CD14-positive monocyte (primary cell): Measurements from ENCODE around the gene MCC. TPM values are rescaled to one million over a fixed set of nuclear protein-coding genes. Genes with fewer than 3 reads are reported as not detected.

Source experiments
- DNase-seq, 3 donors: peaks; one replicate each; pipeline ENCODE4 v3.0.0-alpha.2; 2011 to 2022
- H2AFZ ChIP-seq: 2 replicates; pipeline ENCODE4 v1.6.0; 2012; ENCODE audit warnings: mild to moderate bottlenecking, low read depth, low read length, inconsistent platforms; ENCODE audit not compliant: insufficient read depth, poor library complexity, severe bottlenecking
- H3K27ac ChIP-seq, 2 donors: 1 replicate in 1 of 2; 2 replicates in 1 of 2; pipeline ENCODE4 v1.5.1; 2012 to 2013; ENCODE audit warnings: low read length in 2 of 2, control low read depth in 1 of 2, inconsistent platforms in 1 of 2, low read depth in 1 of 2, mild to moderate bottlenecking in 1 of 2
- H3K27me3 ChIP-seq, 2 donors: one replicate each; pipeline versions ENCODE4 v1.6.0 to v1.6.1; 2011 to 2013; ENCODE audit warnings: low read length in 2 of 2; ENCODE audit not compliant: control insufficient read depth in 2 of 2, insufficient read depth in 2 of 2
- H3K36me3 ChIP-seq, 2 donors: replicated peaks in 1 of 2; 1 replicate in 1 of 2; 2 replicates in 1 of 2; pipeline versions ENCODE4 v1.5.1 to v1.6.1; 2012 to 2013; ENCODE audit warnings: low read length in 2 of 2, control low read depth in 1 of 2, inconsistent platforms in 1 of 2, mild to moderate bottlenecking in 1 of 2; ENCODE audit not compliant: insufficient read depth in 2 of 2, control insufficient read depth in 1 of 2
- H3K4me1 ChIP-seq, 2 donors: 1 replicate in 1 of 2; 2 replicates in 1 of 2; pipeline versions ENCODE4 v1.5.1 to v1.6.1; 2012 to 2013; ENCODE audit warnings: low read length in 2 of 2, control low read depth in 1 of 2, inconsistent platforms in 1 of 2, mild to moderate bottlenecking in 1 of 2, moderate library complexity in 1 of 2; ENCODE audit not compliant: insufficient read depth in 2 of 2, control insufficient read depth in 1 of 2
- H3K4me2 ChIP-seq: replicated peaks from 2 replicates; pipeline ENCODE3; 2012; ENCODE audit warnings: low read length, moderate library complexity, mild to moderate bottlenecking; ENCODE audit not compliant: poor library complexity, severe bottlenecking; ENCODE audit errors: extremely low read depth
- H3K4me3 ChIP-seq, 3 experiments: fragments of 200-600 bp in 1 of 3; sonication (generic) in 1 of 3; replicated peaks in 1 of 3; 1 replicate in 2 of 3; 2 replicates in 1 of 3; pipeline ENCODE4 v1.5.1; 2011 to 2013; ENCODE audit warnings: low read length in 3 of 3, mild to moderate bottlenecking in 3 of 3, control low read depth in 2 of 3, low read depth in 2 of 3, inconsistent platforms in 1 of 3, moderate library complexity in 1 of 3
- H3K79me2 ChIP-seq: 2 replicates; pipeline ENCODE4 v1.6.0; 2012; ENCODE audit warnings: mild to moderate bottlenecking, control low read depth, inconsistent platforms, low read length, moderate library complexity; ENCODE audit not compliant: insufficient read depth
- H3K9ac ChIP-seq: 2 replicates; pipeline ENCODE4 v1.6.0; 2017; ENCODE audit warnings: low read length, mild to moderate bottlenecking; ENCODE audit not compliant: insufficient read depth, poor library complexity, severe bottlenecking
- H3K9me3 ChIP-seq, 2 donors: replicated peaks in 1 of 2; 1 replicate in 1 of 2; 2 replicates in 1 of 2; pipeline versions ENCODE4 v1.5.1 to v1.6.1; 2012 to 2013; ENCODE audit warnings: low read length in 2 of 2, control low read depth in 1 of 2; ENCODE audit not compliant: control insufficient read depth in 1 of 2, insufficient read depth in 1 of 2
- H4K20me1 ChIP-seq: 2 replicates; pipeline ENCODE4 v1.6.0; 2012; ENCODE audit warnings: mild to moderate bottlenecking, low read length, control low read depth, moderate library complexity; ENCODE audit not compliant: insufficient read depth
- H3K27ac Mint-ChIP-seq, 7 donors: one replicate each; pipeline ENCODE4 v1.8.0; 2020; ENCODE audit warnings: mild to moderate bottlenecking in 7 of 7, mixed read lengths in 7 of 7, moderate library complexity in 6 of 7, inconsistent platforms in 2 of 7
- H3K27me3 Mint-ChIP-seq, 3 donors: one replicate each; pipeline ENCODE4 v1.8.0; 2021 to 2022; ENCODE audit warnings: low read depth in 3 of 3, mild to moderate bottlenecking in 3 of 3, mixed read lengths in 3 of 3, moderate library complexity in 3 of 3, inconsistent platforms in 1 of 3
- H3K36me3 Mint-ChIP-seq, 2 donors: one replicate each; pipeline ENCODE4 v1.8.0; 2020; ENCODE audit warnings: mixed read lengths in 2 of 2, inconsistent platforms in 1 of 2, mild to moderate bottlenecking in 1 of 2
- H3K4me1 Mint-ChIP-seq: one replicate; pipeline ENCODE4 v1.8.0; 2020; ENCODE audit warnings: mild to moderate bottlenecking, mixed read lengths
- H3K4me3 Mint-ChIP-seq, 2 donors: one replicate each; pipeline ENCODE4 v1.8.0; 2020; ENCODE audit warnings: mild to moderate bottlenecking in 2 of 2, mixed read lengths in 2 of 2, moderate library complexity in 1 of 2
- H3K9me3 Mint-ChIP-seq, 7 donors: one replicate each; pipeline ENCODE4 v1.8.0; 2020 to 2022; ENCODE audit warnings: mixed read lengths in 7 of 7, mild to moderate bottlenecking in 6 of 7, moderate library complexity in 6 of 7, inconsistent platforms in 2 of 7
- WGBS: methylation state at CpG from one replicate; pipeline ENCODE4 v1.1.5; 2013; ENCODE audit warnings: missing lambda C conversion rate; ENCODE audit not compliant: insufficient coverage; 5-methylcytosine and 5-hydroxymethylcytosine counted together
- intact Hi-C, 2 donors: fragments of 100-400 bp; cut with micrococcal nuclease; formaldehyde crosslinking; loops; one replicate each; pipeline versions ENCODE4 v1.15.0 to v1.15.1; 2023
- polyA plus RNA-seq, 3 donors: library from polyadenylated mRNA; depleted of rRNA in 1 of 3; unstranded in 2 of 3; stranded (reverse) in 1 of 3; fragments of 300-500 nt in 2 of 3; fragments of >200 nt in 1 of 3; fragmentation: Illumina TruSeq in 2 of 3; gene quantifications; 1 replicate in 2 of 3; 2 replicates in 1 of 3; pipeline ENCODE4 v1.2.3, GENCODE V29; 2012 to 2021
- TF ChIP-seq, protein P1 (sequence below): fragments of 200-600 bp; IDR thresholded peaks from one replicate; pipeline ENCODE4 v1.8.0; 2022; ENCODE audit warnings: antibody characterized with exemption, mild to moderate bottlenecking

The MCC gene
- polyA plus RNA-seq, 3 donors = 0.09 TPM; not detected in 2

DNA sequence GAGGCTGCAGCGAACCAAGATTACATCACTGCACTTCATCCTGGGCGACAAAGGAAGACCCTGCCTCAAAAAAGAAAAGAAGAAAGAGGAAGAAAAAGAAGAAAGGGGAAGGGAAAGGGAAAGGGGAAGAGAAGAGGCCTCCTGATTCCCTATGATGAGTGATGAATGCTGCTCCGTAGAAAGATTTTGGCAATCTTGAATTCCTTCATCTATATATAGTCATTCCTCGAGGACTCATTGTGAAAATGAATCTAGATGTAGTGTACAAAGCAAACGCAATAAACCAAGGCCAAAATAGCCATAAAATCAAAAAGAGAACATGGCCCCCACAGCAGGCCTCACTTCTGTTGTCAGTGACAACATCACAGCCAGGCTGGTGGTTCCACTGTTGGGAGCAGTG is 293.7 kb downstream of the MCC start:
- Mint-ChIP-seq H3K27ac (peak overlapping the region in 1 of 7 donors; percentile 68), H3K9me3 (peaks cover 0 to 6% (median 0%) of the 10 kb centered on the region in 7 donors), H3K4me3 (no peak overlapping the region), H3K27me3 (peaks cover 1 to 3% (median 2%) of the 10 kb centered on the region in 3 donors), H3K36me3 (no peaks in the 10 kb centered on the region), H3K4me1 (peaks cover 10% of the 10 kb centered on the region)
- Histone ChIP-seq H3K9ac (no peak overlapping the region), H3K27me3 (no peaks in the 10 kb centered on the region), H3K79me2 (no peaks in the 10 kb centered on the region), H4K20me1 (no peaks in the 10 kb centered on the region), H3K27ac (no peak overlapping the region), H3K9me3 (no peaks in the 10 kb centered on the region), H2AFZ (no peak overlapping the region), H3K4me3 (no peak overlapping the region), H3K4me1 (peaks cover 7 to 14% of the 10 kb centered on the region in 2 donors), H3K36me3 (no peaks in the 10 kb centered on the region), H3K4me2 (peak overlapping the region; percentile 18)
- TF ChIP-seq, protein P1, sequence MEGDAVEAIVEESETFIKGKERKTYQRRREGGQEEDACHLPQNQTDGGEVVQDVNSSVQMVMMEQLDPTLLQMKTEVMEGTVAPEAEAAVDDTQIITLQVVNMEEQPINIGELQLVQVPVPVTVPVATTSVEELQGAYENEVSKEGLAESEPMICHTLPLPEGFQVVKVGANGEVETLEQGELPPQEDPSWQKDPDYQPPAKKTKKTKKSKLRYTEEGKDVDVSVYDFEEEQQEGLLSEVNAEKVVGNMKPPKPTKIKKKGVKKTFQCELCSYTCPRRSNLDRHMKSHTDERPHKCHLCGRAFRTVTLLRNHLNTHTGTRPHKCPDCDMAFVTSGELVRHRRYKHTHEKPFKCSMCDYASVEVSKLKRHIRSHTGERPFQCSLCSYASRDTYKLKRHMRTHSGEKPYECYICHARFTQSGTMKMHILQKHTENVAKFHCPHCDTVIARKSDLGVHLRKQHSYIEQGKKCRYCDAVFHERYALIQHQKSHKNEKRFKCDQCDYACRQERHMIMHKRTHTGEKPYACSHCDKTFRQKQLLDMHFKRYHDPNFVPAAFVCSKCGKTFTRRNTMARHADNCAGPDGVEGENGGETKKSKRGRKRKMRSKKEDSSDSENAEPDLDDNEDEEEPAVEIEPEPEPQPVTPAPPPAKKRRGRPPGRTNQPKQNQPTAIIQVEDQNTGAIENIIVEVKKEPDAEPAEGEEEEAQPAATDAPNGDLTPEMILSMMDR = no peak
- 17% methylated on average over 1 of the region's 5 CpGs for WGBS
- DNase-seq = peak in 1 of 3 donors; percentile 5
- intact Hi-C loops = no loop called here

DNA sequence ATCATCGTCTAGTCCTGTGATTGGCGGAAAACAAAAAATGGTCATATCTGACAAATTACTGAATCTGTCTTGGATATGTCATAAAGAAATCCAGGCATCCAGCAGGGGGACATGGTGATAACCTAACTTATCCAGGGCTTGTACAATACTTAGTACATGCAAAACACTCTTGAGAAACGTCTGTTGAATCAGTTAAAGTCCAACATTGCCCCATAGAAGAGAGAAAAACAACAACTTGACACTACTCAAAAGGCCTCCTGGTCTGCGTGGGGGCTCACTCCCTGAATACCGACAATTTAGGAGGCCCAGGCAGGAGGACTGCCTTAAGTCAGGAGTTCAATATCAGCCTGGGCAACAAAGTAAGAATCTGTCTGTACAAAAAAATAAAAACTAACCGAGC is 294.1 kb downstream of the MCC start:
- TF ChIP-seq, protein P1 = no peak
- H3K9ac ChIP-seq = no peak overlapping the region
- no peaks in the 10 kb centered on the region for H4K20me1 ChIP-seq
- H3K27ac Mint-ChIP-seq = peak overlapping the region in 1 of 7 donors; percentile 28
- 83% methylated on average over 3 of the region's 6 CpGs for WGBS
- H3K36me3 Mint-ChIP-seq = no peaks in the 10 kb centered on the region
- no peak overlapping the region for H3K4me2 ChIP-seq
- peaks cover 1 to 3% (median 2%) of the 10 kb centered on the region in 3 donors for H3K27me3 Mint-ChIP-seq
- no peak overlapping the region for H2AFZ ChIP-seq
- peaks cover 7 to 14% of the 10 kb centered on the region in 2 donors for H3K4me1 ChIP-seq
- H3K9me3 ChIP-seq = no peaks in the 10 kb centered on the region
- H3K4me3 Mint-ChIP-seq = no peak overlapping the region
- no peaks in the 10 kb centered on the region for H3K36me3 ChIP-seq
- H3K27ac ChIP-seq = no peak overlapping the region
- no peak overlapping the region for H3K4me3 ChIP-seq
- H3K9me3 Mint-ChIP-seq = peaks cover 0 to 6% (median 0%) of the 10 kb centered on the region in 7 donors
- intact Hi-C loops = no loop called here
- H3K27me3 ChIP-seq = no peaks in the 10 kb centered on the region
- H3K4me1 Mint-ChIP-seq = peaks cover 10% of the 10 kb centered on the region
- no peaks in the 10 kb centered on the region for H3K79me2 ChIP-seq
- no peak for DNase-seq
